HTERT RPE-1 (cell line): ENCODE results near the gene ZFP3.
"Not testable (repeated sequence)": the region's sequence is repeated elsewhere in the genome, so short reads cannot be mapped to it uniquely, and the experiment has no call there.

Experiments
- in situ Hi-C: fragments of 300-500 bp; cut with MboI; formaldehyde crosslinking; loops from 4 replicates; pipeline ENCODE4 v1.14.3; 2020; ENCODE audit warnings: low sequenced_read_pairs

The ZFP3 gene

DNA sequence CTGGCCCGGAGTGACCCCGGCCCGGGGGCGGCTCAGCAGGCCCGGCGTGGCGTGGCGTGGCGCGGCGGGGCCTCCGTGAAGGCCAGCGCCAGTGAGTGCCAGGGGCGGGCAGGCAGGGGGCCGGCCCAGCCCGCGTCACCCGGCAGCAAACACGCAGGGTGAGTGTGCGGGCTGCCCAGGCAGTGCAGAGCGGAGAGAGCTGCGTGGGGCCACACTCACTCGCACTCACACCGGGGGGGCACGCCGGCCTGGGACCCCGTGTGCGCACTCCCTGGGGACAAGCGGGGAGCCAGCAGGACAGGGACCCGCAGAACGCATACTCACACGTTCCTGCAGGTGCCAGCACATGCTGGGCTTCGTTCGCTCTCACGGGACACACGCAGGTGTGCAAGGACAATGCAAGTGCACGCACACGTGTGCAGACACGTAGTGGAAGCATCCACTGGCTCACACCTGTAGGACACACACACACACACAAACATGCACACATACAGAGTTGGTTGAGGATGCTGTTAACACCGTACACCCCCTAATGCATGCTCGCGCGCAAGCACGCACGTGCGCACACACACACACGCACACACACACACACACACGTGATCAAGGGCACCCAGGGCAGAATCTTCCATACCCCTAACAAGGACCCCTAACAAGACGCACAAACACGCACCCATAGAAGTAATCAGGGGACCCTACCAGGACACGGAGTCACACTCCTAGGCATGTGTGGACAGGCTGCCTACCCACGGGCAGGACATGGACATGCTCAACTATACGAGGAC lies 45.3 kb downstream of the ZFP3 start:
- in situ Hi-C loops = no loop called here

DNA sequence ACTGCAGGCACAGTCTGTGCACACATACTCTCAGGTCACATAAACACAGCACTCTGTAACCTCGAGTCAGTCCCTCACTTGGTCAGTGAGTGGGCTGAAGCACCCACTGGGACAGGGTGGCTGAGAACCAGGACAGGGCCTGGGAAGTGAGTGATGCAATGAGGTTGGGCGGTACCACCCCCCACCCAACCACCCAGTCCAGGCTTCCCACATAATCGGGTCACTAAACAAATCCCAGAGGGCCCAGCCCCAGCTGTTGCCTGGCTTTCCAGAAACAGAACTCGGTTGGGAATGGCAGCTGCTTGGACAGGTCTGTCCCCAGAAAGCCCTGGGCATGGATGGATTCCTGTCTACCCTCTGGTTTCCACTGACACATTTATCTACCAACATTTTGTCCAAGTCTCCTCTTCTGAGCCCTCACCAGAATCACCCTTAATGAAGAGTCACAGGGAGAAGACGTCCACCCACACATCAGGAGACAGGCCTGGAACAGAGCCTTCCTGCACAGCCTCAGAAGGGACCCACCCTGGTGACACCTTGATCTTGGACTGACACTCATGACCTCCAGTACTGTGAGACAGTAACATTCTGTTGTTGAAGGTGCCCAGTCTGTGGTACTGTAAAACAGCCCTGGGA lies 46.0 kb downstream of the ZFP3 start:
- in situ Hi-C loops = not testable (repeated sequence)

DNA sequence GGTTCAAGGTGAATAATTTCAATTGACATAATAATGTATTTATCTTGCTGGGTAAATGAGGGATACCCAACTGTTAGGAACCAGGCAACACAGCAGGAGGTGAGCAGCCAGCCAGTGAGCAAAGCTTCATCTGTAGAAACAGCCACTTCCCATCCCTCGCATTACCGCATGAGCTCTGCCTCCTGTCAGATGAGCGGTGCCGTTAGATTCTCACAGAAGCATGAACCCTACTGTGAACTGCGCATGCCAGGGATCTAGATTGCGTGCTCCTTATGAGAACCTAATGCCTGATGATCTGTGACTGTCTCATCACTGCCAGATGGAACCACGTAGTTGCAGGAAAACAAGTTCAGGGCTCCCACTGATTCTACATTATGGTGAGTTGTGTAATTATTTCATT lies 46.6 kb downstream of the ZFP3 start:
- in situ Hi-C loops = not testable (repeated sequence)

DNA sequence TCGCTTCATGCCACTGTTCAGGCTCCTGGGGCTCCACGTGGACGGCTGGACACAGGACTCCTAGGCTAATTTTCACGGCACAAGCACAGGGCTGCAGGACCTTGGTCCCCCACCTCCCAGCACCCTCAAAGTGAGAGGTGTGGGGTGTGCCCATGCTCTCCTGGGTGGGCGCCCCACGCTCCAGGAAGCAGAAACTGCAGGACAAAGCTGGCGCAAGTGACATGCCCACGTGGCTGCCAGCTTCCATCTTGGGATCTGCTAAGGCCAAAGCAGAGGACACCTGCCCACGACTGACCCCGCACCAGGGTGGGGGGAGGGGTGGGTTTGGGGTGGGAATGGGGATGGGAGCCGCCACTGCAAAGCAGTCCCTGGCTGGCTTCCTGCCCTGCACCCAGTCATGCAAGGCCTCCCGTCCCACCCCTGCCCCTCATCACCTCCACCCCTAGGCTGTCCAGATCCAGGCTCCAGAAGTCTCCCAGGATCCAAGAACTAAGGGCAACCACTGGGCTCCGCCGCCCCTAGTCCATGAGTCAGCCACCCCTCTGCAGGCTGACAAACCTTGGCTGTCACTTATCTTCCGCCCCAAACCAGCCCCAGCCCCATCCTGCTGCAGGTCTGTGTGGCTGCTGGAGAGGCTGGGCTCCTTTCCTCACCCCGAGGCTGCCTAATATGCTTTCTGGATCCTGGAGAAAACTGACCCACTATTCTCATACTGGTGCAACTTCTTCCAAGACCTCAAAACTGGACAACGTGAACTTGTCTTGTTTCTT lies 48.6 kb downstream of the ZFP3 start:
- in situ Hi-C loops = no loop called here

DNA sequence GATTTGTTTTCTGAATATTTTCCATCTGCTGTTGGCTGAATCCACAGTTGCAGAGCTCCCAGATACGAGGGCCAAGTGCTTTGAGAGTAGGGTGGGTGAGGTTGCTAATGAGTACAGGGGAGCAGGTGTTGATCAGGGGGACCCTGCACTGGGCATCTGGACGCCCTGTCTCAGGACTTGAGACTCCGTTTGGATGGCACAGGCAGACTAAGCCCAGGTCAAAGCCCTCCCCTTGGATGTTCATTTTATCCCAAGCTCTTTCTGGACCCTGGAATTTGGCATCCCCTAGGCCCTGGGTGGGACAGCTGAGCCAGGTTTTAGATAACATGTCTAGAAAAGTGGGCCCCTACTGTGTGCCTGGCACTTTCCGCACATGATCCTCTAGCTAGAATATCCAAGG lies 49.6 kb downstream of the ZFP3 start:
- in situ Hi-C loops = no loop called here

DNA sequence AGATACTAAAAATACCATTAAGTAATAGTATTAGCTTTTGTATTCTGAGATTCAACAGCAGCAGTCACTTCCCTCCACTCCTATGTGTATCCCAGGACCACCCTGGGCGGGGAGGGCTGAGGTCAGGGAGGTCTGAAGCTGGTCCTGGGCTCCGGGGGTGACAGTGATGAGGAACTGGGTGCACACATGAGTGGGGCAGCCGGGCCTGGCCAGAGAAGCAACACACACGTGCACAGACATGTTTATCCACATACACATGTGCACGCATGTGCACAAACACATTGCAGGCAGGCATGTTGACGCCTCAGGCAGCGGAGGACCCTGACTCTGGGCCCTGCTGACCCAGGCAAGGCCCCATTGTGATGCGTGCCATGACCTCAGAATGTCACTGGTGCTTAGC lies 50.1 kb downstream of the ZFP3 start:
- in situ Hi-C loops = not testable (repeated sequence)

DNA sequence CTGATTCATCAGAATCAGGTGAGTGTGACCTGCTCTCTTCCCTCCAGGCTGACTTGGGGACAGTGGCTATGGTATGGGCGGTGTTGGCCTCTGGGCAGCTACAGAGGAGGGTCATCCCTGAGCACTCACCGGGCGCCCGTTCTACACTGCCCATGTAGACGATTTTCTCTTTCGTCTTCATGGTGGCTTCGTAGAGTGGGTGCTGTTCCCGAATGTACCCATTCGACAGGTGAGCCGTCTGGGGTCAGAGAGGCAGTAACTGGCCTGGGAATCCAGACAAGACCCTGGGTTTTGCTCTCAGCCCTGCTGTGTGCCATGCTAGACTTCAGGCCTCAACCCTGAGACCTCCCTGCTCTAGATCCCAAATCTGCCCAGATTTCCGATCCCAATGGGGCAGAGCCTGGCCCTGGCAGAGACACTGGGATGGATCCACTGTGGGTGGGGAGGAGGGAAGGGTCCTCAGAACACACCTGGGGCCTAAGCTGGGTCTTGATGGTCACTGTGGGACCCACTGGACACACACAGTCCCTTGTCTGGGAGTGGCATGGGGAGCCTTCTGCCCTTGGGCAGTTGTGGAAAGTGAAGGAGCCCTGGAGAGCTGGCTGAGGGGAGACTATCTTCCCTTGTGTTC lies 50.8 kb downstream of the ZFP3 start:
- in situ Hi-C loops = no loop called here

DNA sequence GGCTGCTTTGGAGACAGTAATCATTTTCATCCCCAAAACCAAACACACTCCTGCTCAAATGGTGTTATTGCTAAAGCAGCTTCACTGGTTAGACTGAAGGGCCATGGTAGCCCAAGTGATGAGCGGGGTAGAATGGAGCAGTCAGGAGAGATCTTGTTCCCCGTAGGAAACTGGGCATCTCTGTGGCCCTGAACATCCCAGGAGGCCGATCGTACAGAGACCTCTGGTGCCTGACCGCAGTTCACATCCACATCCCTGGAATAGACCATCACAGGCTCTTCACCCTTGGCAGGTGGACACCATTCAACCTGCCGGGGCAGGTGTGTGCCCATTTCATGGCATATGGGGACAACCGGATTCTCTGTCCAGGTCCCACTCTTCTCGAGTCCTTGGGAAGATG lies 51.5 kb downstream of the ZFP3 start:
- in situ Hi-C loops = not testable (repeated sequence)

DNA sequence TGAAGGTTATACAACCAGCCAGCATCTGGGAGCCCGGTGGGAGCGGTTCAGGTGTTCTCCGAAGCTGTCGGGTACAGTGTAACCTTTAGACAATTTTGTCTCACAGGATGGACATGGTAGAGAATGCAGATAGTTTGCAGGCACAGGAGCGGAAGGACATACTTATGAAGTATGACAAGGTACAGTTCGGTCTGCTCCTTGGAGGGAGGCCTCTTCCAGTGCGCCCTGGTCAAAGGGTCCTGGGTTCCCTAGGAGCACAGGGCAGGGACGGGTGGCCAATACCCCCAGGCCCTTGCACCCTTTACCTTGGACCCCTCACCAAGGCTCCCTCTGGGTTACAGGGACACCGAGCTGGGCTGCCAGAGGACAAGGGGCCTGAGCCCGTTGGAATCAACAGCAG lies 52.0 kb downstream of the ZFP3 start:
- in situ Hi-C loops = not testable (repeated sequence)

DNA sequence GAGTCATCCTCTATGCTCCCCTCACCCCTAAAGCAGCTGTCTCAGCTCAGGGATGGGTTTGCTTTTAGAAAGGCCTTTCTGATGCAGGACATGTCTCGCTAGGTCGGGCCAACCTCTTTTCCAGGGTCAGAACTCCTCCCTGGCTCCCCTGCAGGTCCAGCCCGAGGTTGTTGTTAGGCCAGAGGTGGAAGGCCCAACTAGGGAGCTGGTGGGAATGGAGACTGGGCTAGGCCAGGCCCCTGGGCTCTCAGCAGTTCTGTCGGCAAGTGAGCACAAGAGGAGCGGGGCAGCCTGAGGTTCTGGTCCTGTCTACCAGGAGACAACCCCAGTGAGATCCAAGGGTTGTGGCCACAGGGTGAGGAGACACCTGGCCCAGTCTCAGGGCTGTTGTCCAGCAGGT lies 52.4 kb downstream of the ZFP3 start:
- in situ Hi-C loops = not testable (repeated sequence)

DNA sequence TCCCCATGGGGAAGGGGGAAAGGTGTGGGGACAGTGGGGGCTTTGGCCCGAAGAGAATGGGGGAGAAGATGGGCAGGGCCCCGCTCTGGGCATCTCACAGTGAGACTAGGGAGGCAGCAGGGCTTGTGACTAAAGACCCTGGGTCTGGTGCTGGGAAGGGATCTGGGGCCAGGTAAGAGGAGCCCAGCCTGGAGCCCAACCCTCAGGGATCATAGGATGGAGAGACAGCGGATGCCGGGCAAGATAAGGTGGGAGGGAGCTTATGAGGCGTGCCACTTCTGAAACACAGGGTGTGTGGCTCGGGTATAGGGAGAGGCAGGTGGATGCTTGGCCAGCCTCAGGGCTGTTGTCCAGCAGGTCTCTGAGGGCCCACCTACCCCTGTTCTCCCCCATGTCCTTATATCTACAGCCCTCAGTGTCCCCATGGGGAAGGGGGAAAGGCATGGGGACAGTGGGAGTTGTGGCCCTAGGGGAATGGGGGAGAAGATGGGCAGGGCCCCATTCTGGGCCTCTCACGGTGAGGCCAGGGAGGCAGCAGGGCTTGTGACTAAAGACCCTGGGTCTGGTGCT lies 53.0 kb downstream of the ZFP3 start:
- in situ Hi-C loops = no loop called here

DNA sequence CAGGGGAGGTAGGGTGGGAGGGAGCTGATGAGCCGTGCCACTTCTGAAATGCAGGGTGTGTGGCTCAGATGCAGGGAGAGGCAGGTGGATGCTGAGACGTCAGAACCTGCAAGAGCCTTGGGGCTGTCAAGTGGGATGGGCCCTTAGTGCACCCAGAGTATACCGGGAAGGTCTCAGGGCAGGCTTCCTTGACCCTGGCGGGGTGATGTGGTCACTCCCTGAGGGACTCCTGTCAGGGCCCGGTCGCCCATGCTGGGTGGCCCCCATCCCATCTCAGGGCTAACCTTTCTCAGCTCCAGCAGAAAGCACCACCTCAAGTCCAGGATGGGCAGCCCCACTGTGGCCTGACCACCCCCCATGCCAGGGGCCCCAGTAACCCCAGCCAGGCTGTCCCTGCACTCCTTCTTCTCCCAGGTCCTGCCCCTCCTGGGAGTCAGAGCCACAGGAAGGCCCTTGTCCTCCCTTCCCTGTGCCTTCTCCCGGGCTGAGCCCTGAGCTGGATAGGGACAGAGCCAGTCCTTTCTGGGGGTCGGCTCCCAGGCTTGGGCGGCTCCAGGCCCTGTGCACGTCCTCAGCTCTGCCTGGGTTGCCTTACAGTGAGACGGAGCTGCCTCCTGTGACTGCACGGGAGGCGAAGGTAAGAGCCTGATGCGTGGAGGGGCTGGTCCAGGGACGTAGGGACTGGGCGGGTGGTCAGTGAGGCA lies 53.7 kb downstream of the ZFP3 start:
- in situ Hi-C loops = not testable (repeated sequence)

DNA sequence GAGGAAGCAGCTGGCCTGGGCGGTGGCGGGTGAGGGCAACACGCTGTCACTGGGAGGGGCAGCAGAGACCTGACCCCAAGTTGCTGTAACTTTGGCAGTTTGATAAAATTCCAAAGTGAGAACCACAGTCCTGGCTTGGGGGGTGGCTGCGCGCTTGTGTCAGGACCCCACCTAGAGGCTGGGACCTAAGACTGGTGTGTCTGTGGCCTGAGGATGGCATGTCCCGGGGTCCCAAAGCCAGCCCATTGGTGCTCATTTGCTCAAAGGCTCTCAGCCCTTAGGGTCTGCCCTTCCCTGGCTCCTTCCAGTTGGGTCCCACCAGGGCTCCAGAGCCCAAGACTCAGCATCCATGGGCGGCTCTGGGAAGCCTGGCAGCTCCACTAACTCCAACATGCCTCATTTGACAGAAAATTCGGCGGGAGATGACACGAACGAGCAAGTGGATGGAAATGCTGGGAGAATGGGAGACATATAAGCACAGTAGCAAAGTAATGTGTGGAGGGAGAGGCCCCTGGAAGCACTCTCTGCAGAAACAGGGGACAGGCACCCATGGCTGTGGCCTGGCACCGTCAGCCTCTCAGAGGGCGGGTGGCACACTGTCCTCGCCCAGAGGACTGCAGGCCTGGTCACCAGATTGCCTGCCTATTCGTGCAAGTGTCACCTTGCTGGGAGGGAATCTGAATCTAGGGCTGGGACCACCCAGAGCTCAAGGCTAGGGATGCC lies 54.4 kb downstream of the ZFP3 start:
- in situ Hi-C loops = not testable (repeated sequence)

DNA sequence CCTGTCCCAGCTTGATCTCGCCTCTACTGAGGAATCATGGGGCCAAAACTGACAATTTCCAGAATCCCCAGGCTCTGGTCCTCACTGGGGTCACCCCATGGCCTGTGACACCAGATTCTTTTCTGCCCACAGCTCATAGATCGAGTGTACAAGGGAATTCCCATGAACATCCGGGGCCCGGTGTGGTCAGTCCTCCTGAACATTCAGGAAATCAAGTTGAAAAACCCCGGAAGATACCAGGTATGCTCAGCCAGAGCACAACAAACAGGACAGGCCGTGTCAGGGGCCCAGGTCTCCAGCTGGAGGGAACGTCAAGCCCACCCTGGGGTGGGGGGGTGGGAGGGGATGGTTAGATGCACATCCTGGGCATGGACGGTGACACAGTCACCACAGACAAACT lies 55.0 kb downstream of the ZFP3 start:
- in situ Hi-C loops = no loop called here

DNA sequence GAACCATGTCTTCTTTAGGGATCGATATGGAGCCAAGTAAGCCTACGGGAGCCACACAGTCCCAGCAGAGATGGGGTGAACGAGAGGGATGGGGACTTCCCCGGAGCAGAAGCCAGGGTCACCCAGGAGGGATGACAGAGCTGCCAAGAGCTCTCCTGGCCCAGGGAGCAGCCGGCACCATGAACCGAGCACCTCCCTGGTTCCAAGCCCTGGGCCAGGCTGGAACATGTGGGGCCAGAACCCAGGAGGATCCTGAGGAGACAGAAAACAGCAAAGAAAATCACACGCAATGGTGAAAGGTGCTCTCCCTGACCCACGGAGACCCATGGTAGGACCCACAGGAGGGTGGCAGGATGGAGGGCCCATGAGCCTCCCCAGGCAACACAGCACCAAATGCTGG lies 55.7 kb downstream of the ZFP3 start:
- in situ Hi-C loops = not testable (repeated sequence)

DNA sequence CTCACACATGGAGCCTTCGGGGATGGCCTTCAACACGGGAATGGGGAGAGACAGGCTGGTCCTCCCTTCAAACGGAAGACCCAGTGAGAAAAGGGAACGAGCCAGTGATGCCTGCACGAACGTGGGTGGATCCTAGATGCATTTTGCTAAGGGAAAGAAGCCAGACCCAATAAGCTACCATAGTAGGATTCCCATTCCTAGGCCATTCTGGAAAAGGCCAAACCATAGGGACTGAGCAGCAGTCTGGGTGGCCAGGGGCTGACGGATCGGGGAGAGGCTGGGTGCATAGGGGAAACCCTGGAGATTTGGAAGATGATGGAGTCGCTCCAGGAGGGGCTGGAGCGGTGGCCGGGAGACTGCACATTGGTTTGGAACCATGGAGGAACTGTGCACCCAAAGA lies 56.3 kb downstream of the ZFP3 start:
- in situ Hi-C loops = not testable (repeated sequence)

DNA sequence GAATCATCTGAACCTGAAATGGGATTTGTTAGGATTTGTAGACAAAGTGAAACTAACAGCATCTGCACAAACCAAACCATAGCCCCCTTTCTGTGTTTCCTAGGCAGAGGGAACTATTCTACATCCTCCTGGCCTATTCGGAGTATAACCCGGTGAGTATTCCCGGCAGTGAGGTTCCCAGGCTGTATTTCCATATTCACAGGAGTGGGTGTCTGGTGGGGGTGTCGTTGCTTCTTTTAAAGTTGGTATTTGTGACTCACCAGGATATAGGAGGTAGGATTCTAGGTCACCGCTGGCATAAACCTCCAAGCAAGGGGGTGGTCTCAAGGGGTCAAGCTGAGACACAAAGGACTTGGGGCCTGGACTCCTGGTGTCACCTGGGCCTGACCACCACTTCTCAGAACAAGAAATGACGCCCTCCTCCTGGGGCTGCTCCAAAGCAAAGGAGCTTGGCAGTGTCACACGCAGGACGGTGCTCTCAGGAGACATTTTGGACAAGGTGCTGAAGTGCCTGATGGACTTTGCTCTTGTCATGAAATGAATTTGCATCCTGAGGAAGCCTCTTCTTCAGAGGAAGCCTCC lies 57.0 kb downstream of the ZFP3 start:
- in situ Hi-C loops = not testable (repeated sequence)

DNA sequence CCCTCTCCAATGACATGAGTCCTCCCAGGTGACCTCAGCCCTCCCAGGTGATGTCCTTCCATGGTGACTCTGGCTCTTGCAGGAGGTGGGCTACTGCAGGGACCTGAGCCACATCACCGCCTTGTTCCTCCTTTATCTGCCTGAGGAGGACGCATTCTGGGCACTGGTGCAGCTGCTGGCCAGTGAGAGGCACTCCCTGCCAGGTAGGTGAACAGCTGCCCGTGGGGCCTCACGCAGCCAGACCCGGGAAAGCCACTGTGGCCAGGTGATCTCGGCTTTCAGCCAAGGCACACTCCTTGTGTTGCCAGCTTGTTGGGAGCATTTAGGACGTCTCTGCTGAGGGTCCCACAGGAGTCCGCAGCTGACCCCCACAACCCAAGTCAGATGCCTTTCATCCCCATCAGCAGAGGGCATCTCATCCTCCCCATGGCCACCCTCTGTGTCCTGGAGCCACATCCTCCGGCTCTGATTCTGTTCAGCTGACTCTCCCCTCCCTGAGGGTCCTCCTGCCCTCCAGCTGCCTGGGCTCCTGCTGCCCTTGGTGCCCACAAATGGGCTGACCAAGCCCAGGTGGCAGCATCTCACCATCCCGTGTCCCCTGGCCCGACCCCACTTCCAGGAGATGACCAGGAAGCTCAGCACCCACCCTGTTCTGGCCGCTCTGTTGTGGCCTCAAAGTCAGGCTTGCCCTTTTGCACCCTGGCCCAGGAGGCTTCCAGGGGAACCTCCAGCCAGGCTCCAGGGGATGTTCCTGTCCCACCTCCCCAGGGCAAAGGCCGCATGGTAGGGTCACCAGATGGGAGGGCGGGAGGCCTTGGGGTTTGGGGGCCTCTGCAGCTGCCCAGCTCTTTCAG lies 57.7 kb downstream of the ZFP3 start:
- in situ Hi-C loops = no loop called here
